HCT116 (cell line): ENCODE measurements around the gene GPR27. TPM values are rescaled to one million over a fixed set of nuclear protein-coding genes. Genes with fewer than 3 reads are reported as not detected.

ENCODE experiments used
- ATAC-seq: fragments of 200-7000 bp; cut with Tn5 transposase; 2 replicates; pipeline ENCODE4 v1.9.1; 2020; ENCODE audit warnings: mild to moderate bottlenecking, moderate library complexity
- BruUV-seq: library from RNA; stranded (reverse); fragments of 400-500 nt; replicated peaks from 2 replicates; lab custom pipeline; 2021; lab: Mats Ljungman, UMichigan
- CTCF ChIA-PET: fragments of 300-600 bp; sonication (Branson Sonifier 250); formaldehyde crosslinking; loops from one replicate; lab custom pipeline; 2021; ENCODE audit warnings: antibody characterized with exemption; lab: Charles Lee
- POLR2A ChIA-PET: fragments of 300-600, 350-600 bp; sonication (Branson Sonifier 250); formaldehyde crosslinking; loops from one replicate; lab custom pipeline; 2021; ENCODE audit warnings: antibody characterized with exemption; lab: Charles Lee
- RAD21 ChIA-PET, 2 experiments: fragments of 300-600 bp; sonication (Branson Sonifier 250); formaldehyde crosslinking; loops; one replicate each; lab custom pipeline; 2023; ENCODE audit warnings: low total read pairs in 2 of 2; ENCODE audit not compliant: uncharacterized antibody in 2 of 2, unreplicated experiment in 2 of 2, low non-redundant PET in 1 of 2; lab: Charles Lee
- DNase-seq: peaks from one replicate; pipeline ENCODE4 v3.0.0-alpha.2; 2010; ENCODE audit warnings: low read depth, low spot score
- H2AFZ ChIP-seq: fragments of 200-600 bp; shearing (Covaris generic), sonication (generic); 2 replicates; pipeline ENCODE4 v1.6.1; 2017; ENCODE audit warnings: low read depth, mixed run types, mixed read lengths, antibody characterized with exemption, low read length; ENCODE audit not compliant: poor library complexity, severe bottlenecking
- H3K27ac ChIP-seq: 2 replicates; pipeline ENCODE4 v1.5.1; 2012; ENCODE audit warnings: low read depth, low read length
- H3K27me3 ChIP-seq: fragments of 200-600 bp; sonication (generic); 2 replicates; pipeline ENCODE4 v1.6.1; 2016; ENCODE audit warnings: mixed run types, low read length, mixed read lengths; ENCODE audit not compliant: insufficient read depth
- H3K36me3 ChIP-seq, 2 experiments: fragments of 200-500 bp in 1 of 2; fragments of 200-600 bp in 1 of 2; sonication (Bioruptor generic) in 1 of 2; sonication (generic) in 1 of 2; 2 replicates each; pipeline versions ENCODE4 v1.5.1 to v1.6.1; 2014 to 2016; ENCODE audit warnings: low read length in 2 of 2, inconsistent platforms in 1 of 2, mixed read lengths in 1 of 2, mixed run types in 1 of 2; ENCODE audit not compliant: insufficient read depth in 2 of 2, control insufficient read depth in 1 of 2
- H3K4me1 ChIP-seq, 2 experiments: fragments of 200-600 bp in 1 of 2; sonication (generic) in 1 of 2; 2 replicates each; pipeline versions ENCODE4 v1.5.1 to v1.6.1; 2012 to 2017; ENCODE audit warnings: low read length in 2 of 2, inconsistent platforms in 1 of 2, mild to moderate bottlenecking in 1 of 2, mixed read lengths in 1 of 2, mixed run types in 1 of 2, moderate library complexity in 1 of 2; ENCODE audit not compliant: insufficient read depth in 2 of 2, control insufficient read depth in 1 of 2
- H3K4me2 ChIP-seq: fragments of 200-600 bp; sonication (generic); 2 replicates; pipeline ENCODE4 v1.6.1; 2017; ENCODE audit warnings: mixed run types, low read length, mixed read lengths
- H3K4me3 ChIP-seq, 2 experiments: fragments of 200-600 bp in 1 of 2; sonication (generic) in 1 of 2; replicated peaks in 1 of 2; 2 replicates each; pipeline ENCODE4 v1.5.1; 2011 to 2016; ENCODE audit warnings: low read length in 2 of 2, control low read depth in 1 of 2, low read depth in 1 of 2, mild to moderate bottlenecking in 1 of 2, mixed read lengths in 1 of 2, mixed run types in 1 of 2
- H3K79me2 ChIP-seq: fragments of 200-600 bp; sonication (generic); 2 replicates; pipeline ENCODE4 v1.6.1; 2017; ENCODE audit warnings: mild to moderate bottlenecking, mixed run types, low read length, moderate library complexity, mixed read lengths; ENCODE audit not compliant: insufficient read depth
- H3K9ac ChIP-seq: fragments of 200-600 bp; sonication (generic); 2 replicates; pipeline ENCODE4 v1.6.1; 2016; ENCODE audit warnings: low read length, mixed read lengths
- H3K9me2 ChIP-seq: fragments of 200-600 bp; sonication (generic), shearing (Covaris generic); 2 replicates; pipeline ENCODE4 v1.6.1; 2017; ENCODE audit warnings: mixed run types, mild to moderate bottlenecking, moderate library complexity; ENCODE audit not compliant: insufficient read depth
- H3K9me3 ChIP-seq, 2 experiments: fragments of 200-500 bp in 1 of 2; fragments of 200-600 bp in 1 of 2; sonication (Bioruptor generic) in 1 of 2; sonication (generic) in 1 of 2; 2 replicates each; pipeline ENCODE4 v1.6.1; 2014 to 2017; ENCODE audit warnings: low read length in 2 of 2, mixed read lengths in 2 of 2, inconsistent platforms in 1 of 2, low read depth in 1 of 2, mild to moderate bottlenecking in 1 of 2, mixed run types in 1 of 2, moderate library complexity in 1 of 2; ENCODE audit not compliant: control insufficient read depth in 1 of 2, insufficient read depth in 1 of 2
- H4K20me1 ChIP-seq: fragments of 200-600 bp; sonication (generic), shearing (Covaris generic); 2 replicates; pipeline ENCODE4 v1.6.1; 2017; ENCODE audit warnings: mixed run types, mild to moderate bottlenecking, moderate library complexity; ENCODE audit not compliant: insufficient read depth
- ELF1 ChIP-seq: IDR thresholded peaks from 2 replicates; pipeline ENCODE4 v1.6.1; 2012; ENCODE audit warnings: low read depth, borderline replicate concordance
- EZH2 ChIP-seq: fragments of 200-600 bp; sonication (generic); IDR thresholded peaks from 2 replicates; pipeline ENCODE4 v1.6.1; 2017; ENCODE audit warnings: antibody characterized with exemption, mixed run types
- FOSL1 ChIP-seq: IDR thresholded peaks from 2 replicates; pipeline ENCODE4 v1.6.1; 2012; ENCODE audit warnings: low read depth
- JUND ChIP-seq: IDR thresholded peaks from 2 replicates; pipeline ENCODE4 v1.6.1; 2012
- POLR2A ChIP-seq: IDR thresholded peaks from 2 replicates; pipeline ENCODE4 v1.7.0; 2011; ENCODE audit warnings: borderline replicate concordance; ENCODE audit not compliant: insufficient read depth, insufficient read length; ENCODE audit errors: extremely low read depth
- RAD21 ChIP-seq: IDR thresholded peaks from 2 replicates; pipeline ENCODE4 v1.6.1; 2012; ENCODE audit warnings: low read depth, mild to moderate bottlenecking
- SP1 ChIP-seq: IDR thresholded peaks from 2 replicates; pipeline ENCODE4 v1.6.1; 2012; ENCODE audit warnings: low read depth
- SRF ChIP-seq: IDR thresholded peaks from 2 replicates; pipeline ENCODE4 v1.6.1; 2012; ENCODE audit warnings: low read depth
- TCF7L2 ChIP-seq: IDR thresholded peaks from 2 replicates; pipeline ENCODE4 v1.7.0; 2011; ENCODE audit warnings: borderline replicate concordance, inconsistent platforms; ENCODE audit not compliant: insufficient read depth, insufficient read length; ENCODE audit errors: extremely low read depth
- YY1 ChIP-seq: IDR thresholded peaks from 2 replicates; pipeline ENCODE4 v1.6.1; 2011; ENCODE audit warnings: low read length, low read depth, moderate library complexity, mild to moderate bottlenecking; ENCODE audit not compliant: insufficient replicate concordance; ENCODE audit errors: extremely low read depth
- ZNF274 ChIP-seq: fragments of 200-500 bp; sonication (Bioruptor generic); IDR thresholded peaks from 2 replicates; pipeline ENCODE4 v1.6.1; 2014; ENCODE audit warnings: mild to moderate bottlenecking, low read depth, low read length, inconsistent platforms
- intact Hi-C: fragments of 100-400 bp; cut with micrococcal nuclease; formaldehyde crosslinking; loops from 2 replicates; pipeline ENCODE4 v1.10.0; 2022
- total RNA-seq: library from RNA; stranded (reverse); gene quantifications from one replicate; pipeline ENCODE4 v1.2.1, GENCODE V29; 2021; ENCODE audit not compliant: unreplicated experiment
- TF ChIP-seq, protein P1 (sequence below): IDR thresholded peaks from 2 replicates; pipeline ENCODE4 v1.6.1; 2011; ENCODE audit warnings: mild to moderate bottlenecking, low read length, moderate library complexity; ENCODE audit not compliant: insufficient replicate concordance; ENCODE audit errors: extremely low read depth
- TF ChIP-seq, protein P2 (sequence below): IDR thresholded peaks from 2 replicates; pipeline ENCODE4 v1.6.1; 2012; ENCODE audit warnings: low read depth
- TF ChIP-seq, protein P3 (sequence below): IDR thresholded peaks from 2 replicates; pipeline ENCODE4 v1.6.1; 2012
- TF ChIP-seq, protein P4 (sequence below): IDR thresholded peaks from 2 replicates; pipeline ENCODE4 v1.6.1; 2012

The GPR27 gene
- total RNA-seq, 1 experiment from 2014 or later = not detected

DNA sequence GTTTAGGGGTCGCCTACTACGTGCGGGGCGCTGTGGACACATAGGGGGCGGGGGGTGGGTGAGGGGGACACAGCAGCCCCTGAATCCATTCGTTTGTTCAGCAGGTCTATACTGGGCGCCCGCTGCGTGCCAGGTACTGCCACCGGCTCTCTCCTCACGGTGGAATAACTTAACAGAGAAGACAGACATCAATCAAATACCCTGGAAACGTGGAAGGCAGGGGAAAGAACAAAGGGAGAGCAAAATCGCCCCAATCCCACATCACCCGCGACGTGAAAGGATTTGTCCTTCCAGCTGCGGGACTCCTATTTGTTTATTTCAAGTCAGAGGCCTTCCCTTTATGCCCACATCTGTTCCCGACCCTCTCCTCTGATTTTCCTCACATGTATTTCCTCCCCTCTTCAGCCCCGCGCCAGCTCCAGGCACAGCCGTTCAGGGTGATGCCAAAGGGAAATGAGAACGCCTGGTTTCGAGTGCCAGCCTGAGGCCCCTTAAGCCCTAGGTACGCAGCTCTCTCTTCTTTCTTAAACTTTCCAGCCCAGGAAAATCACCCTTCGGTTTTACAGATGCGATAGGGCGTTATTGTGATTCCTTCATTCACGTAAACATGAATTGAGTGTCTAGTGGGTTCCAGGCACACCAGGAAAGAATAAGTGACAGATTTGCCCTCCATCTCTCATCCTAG lies 32.0 kb downstream of the GPR27 start:
- no TSS peak for BruUV-seq
- H3K4me2 ChIP-seq = no peak overlapping the region

DNA sequence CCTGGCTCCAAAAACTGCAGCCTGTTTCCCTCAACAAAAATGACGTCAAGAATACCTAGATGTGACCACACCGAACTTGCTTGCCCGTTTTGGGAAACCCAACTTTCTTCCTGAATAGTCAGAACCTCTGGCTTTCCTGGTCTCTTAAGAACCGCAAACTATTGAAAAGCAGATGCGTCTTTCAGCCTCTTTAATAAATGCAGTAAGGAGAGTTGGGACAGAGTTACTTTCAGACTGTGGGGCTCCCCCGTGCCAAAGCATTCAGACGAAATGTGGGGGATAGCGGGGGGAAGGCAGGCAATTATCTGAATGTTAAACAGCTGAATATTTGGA lies 32.5 kb downstream of the GPR27 start:
- POLR2A ChIA-PET = no interaction called here
- Histone ChIP-seq H3K27me3 (peaks cover 20% of the 10 kb centered on the region), H3K36me3 (no peaks in the 10 kb centered on the region), H3K9me2 (no peaks in the 10 kb centered on the region), H2AFZ (no peak overlapping the region), H3K27ac (no peak overlapping the region), H3K4me2 (no peak overlapping the region), H3K4me1 (no peaks in the 10 kb centered on the region), H3K9ac (no peak overlapping the region), H3K9me3 (no peaks in the 10 kb centered on the region), H3K4me3 (no peak overlapping the region), H4K20me1 (no peaks in the 10 kb centered on the region), H3K79me2 (no peaks in the 10 kb centered on the region)
- intact Hi-C loops = no loop called here
- no peak for DNase-seq
- CTCF ChIA-PET = no interaction called here
- RAD21 ChIA-PET = no interaction called here
- no peak for ATAC-seq
- TF ChIP-seq SP1 (no peak), FOSL1 (no peak), ELF1 (no peak), JUND (no peak), EZH2 (no peak), SRF (no peak), ZNF274 (no peak), YY1 (no peak), RAD21 (no peak), POLR2A (no peak), TCF7L2 (no peak)
- TF ChIP-seq, protein P1, sequence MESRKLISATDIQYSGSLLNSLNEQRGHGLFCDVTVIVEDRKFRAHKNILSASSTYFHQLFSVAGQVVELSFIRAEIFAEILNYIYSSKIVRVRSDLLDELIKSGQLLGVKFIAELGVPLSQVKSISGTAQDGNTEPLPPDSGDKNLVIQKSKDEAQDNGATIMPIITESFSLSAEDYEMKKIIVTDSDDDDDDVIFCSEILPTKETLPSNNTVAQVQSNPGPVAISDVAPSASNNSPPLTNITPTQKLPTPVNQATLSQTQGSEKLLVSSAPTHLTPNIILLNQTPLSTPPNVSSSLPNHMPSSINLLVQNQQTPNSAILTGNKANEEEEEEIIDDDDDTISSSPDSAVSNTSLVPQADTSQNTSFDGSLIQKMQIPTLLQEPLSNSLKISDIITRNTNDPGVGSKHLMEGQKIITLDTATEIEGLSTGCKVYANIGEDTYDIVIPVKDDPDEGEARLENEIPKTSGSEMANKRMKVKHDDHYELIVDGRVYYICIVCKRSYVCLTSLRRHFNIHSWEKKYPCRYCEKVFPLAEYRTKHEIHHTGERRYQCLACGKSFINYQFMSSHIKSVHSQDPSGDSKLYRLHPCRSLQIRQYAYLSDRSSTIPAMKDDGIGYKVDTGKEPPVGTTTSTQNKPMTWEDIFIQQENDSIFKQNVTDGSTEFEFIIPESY = no peak
- TF ChIP-seq, protein P2, sequence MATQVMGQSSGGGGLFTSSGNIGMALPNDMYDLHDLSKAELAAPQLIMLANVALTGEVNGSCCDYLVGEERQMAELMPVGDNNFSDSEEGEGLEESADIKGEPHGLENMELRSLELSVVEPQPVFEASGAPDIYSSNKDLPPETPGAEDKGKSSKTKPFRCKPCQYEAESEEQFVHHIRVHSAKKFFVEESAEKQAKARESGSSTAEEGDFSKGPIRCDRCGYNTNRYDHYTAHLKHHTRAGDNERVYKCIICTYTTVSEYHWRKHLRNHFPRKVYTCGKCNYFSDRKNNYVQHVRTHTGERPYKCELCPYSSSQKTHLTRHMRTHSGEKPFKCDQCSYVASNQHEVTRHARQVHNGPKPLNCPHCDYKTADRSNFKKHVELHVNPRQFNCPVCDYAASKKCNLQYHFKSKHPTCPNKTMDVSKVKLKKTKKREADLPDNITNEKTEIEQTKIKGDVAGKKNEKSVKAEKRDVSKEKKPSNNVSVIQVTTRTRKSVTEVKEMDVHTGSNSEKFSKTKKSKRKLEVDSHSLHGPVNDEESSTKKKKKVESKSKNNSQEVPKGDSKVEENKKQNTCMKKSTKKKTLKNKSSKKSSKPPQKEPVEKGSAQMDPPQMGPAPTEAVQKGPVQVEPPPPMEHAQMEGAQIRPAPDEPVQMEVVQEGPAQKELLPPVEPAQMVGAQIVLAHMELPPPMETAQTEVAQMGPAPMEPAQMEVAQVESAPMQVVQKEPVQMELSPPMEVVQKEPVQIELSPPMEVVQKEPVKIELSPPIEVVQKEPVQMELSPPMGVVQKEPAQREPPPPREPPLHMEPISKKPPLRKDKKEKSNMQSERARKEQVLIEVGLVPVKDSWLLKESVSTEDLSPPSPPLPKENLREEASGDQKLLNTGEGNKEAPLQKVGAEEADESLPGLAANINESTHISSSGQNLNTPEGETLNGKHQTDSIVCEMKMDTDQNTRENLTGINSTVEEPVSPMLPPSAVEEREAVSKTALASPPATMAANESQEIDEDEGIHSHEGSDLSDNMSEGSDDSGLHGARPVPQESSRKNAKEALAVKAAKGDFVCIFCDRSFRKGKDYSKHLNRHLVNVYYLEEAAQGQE = no peak
- TF ChIP-seq, protein P3, sequence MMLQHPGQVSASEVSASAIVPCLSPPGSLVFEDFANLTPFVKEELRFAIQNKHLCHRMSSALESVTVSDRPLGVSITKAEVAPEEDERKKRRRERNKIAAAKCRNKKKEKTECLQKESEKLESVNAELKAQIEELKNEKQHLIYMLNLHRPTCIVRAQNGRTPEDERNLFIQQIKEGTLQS = no peak
- TF ChIP-seq, protein P4, sequence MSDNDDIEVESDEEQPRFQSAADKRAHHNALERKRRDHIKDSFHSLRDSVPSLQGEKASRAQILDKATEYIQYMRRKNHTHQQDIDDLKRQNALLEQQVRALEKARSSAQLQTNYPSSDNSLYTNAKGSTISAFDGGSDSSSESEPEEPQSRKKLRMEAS = no peak
- BruUV-seq = no TSS peak

More for the DNA sequence above, 32.0 kb downstream of the GPR27 start:
- no peaks in the 10 kb centered on the region for H3K9me2 ChIP-seq
- H3K4me1 ChIP-seq = no peaks in the 10 kb centered on the region
- ATAC-seq (no peak), DNase-seq (no peak)
- no peaks in the 10 kb centered on the region for H4K20me1 ChIP-seq
- no peak overlapping the region for H2AFZ ChIP-seq
- H3K79me2 ChIP-seq = no peaks in the 10 kb centered on the region
- intact Hi-C loops = no loop called here
- H3K9ac ChIP-seq = no peak overlapping the region
- ChIA-PET CTCF (no interaction called here), POLR2A (no interaction called here), RAD21 (no interaction called here)
- H3K9me3 ChIP-seq = no peaks in the 10 kb centered on the region
- H3K4me3 ChIP-seq = no peak overlapping the region
- H3K36me3 ChIP-seq = no peaks in the 10 kb centered on the region
- peaks cover 20% of the 10 kb centered on the region for H3K27me3 ChIP-seq
- TF ChIP-seq SP1 (no peak), FOSL1 (no peak)
- no peak overlapping the region for H3K27ac ChIP-seq
